H4 (cell line): ENCODE results near the gene SPARC. TPM values are rescaled to one million over a fixed set of nuclear protein-coding genes. Genes with fewer than 3 reads are reported as not detected.
"Not testable (repeated sequence)": the region's sequence is repeated elsewhere in the genome, so short reads cannot be mapped to it uniquely, and the experiment has no call there.

ENCODE experiments used
- DNase-seq: peaks from one replicate; pipeline ENCODE4 v3.0.0-alpha.2; 2015; ENCODE audit warnings: low spot score
- total RNA-seq: library from RNA; depleted of rRNA; stranded (reverse); fragments of >200 nt; shearing (Covaris generic); gene quantifications from 2 replicates; pipeline ENCODE4 v1.2.3, GENCODE V29; 2014; rRNA removed

Gene SPARC, protein sequence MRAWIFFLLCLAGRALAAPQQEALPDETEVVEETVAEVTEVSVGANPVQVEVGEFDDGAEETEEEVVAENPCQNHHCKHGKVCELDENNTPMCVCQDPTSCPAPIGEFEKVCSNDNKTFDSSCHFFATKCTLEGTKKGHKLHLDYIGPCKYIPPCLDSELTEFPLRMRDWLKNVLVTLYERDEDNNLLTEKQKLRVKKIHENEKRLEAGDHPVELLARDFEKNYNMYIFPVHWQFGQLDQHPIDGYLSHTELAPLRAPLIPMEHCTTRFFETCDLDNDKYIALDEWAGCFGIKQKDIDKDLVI
- total RNA-seq, result 319 and 472 TPM in 2 replicates

DNA sequence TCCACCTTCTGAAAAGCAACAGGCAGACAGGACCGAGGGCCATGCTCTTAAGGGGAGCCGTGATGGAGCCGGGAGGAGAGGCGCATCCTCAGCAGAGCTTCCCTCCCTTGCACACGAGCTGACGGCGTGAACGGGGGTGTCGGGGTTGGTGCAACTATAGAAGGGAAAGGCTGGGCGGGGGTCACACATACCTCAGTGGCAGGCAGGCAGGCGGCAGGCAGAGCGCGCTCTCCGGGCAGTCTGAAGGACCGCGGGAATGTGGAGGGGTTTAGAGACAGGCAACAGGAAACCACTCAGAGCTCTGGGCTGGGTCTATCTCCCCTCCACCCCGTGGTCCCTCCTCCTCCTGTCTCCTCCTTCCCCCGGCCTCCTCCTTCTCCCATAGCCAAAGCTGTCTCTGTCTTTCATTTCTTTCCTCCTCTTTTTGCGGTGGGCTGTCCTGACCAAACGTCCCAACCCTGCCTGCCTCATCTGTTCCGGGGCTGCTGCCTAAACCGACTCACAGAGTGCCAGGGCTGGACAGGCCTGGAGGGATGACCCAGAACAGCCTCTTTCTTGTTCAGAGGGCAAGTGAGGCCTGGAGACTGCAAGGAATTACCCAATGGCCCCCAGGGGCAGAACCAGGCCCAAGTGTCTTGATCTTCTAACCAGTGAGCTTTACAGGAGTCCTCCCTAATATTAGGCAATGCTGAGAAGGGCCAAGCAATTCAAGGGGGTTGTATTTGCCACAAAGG, at the start of gene SPARC:
Gene SPARC, minus strand, starts transcription at position 242 of the 734 bp plus-strand sequence. CDS start 10,727 bp downstream, outside the sequence.
- peak; percentile 76 for DNase-seq

DNA sequence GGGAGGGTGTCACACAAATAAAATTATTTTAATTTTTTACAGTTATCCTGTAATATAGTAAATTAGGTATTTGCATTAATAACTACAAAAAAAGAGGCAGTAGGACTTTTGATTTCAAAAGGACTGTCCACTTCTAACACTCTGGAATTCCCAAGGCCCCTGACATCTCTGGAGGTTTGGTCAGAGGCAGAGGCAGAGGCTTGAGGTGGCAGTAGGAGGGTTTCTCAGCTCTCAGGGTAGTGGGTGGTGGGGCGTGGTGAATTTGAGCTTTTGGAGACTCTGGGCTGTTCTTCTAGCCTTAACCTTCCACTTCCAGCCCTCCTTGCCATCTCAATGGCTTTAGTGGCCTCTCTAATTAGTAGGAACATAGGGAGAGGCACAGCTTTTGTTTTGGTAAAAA, 48.9 kb upstream of the SPARC start:
- no peak for DNase-seq

DNA sequence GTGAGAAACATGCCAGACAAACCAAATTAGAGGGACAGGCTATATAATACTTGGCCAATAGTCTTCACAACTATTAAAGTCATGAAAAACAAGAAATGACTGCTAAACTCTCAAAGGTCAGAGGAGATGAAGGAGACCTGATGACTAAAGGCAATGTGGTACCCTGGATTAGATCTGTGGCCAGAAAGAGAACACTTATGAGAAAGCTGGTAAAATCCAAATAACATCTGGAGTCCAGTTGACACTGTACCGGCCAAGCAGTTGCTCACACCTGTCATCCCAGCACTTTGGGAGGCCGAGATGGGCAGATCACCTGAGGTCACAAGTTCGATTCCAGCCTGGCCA, 47.3 kb upstream of the SPARC start:
- no peak for DNase-seq

DNA sequence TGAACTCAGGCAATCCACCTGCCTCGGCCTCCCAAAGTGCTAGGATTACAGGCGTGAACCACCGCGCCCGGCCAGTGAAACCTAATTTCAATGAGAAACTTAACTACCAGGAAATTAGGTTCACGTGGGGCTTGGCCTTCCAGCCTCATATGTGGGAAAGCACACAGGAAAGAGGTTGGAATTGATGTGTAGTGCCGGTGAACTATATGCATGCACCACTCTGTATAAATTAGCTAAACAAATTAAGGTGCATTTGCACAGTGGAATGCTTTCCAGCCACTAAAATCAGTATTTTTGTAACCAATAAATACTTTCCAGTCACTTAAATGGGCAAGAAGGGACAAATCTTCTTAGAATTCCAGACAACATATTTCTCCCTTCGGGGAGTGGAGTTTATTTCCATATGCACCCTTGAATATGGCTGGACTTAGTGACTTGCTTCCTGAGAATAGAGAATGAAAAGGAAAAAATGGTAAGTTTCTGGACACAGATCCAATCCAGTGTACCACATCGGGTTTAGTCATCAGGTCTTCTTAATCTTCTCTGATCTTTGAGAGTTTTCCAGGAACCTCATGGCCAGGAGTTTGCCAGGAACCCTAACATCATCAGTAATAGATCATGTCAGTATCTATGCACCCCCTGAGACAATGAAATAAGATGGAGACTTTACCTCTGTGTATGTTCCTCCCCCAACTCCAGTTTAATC, 46.8 kb upstream of the SPARC start:
- no peak for DNase-seq

DNA sequence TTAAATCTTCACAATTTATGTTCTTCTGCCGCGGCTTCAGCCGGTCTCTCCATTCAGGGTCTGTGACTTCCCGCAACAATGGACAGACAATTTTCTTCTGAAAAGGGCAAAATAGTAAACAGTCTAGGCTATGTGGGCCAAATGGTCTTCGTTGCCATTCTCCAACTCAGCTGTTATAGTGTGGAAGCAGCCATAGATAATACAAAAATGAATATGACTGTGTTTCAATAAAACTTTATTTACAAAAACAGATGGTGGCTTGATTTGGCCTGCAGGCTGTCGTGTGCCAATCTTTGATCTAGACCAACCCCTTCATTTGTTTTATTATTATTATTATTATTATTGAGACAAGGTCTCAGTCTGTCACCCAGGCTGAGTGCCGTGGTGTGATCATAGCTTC, 43.7 kb upstream of the SPARC start:
- DNase-seq, result no peak

DNA sequence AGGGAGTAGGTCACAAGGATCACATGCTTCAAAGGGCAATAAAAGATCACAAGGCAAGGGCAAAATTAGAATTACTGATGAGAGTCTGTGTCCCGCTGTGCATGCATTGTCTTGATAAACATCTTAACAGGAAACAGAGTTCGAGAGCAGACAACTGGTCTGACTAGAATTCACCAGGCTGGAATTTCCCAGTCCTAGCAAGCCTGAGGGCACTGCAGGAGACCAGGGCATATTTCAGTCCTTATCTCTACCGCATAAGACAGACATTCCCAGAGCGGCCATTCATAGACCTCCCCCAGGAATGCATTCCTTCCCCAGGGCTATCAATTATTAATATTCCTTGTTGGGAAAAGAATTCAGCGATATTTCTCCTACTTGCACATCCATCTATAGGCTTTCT, 42.9 kb upstream of the SPARC start:
- DNase-seq, result not testable (repeated sequence)

DNA sequence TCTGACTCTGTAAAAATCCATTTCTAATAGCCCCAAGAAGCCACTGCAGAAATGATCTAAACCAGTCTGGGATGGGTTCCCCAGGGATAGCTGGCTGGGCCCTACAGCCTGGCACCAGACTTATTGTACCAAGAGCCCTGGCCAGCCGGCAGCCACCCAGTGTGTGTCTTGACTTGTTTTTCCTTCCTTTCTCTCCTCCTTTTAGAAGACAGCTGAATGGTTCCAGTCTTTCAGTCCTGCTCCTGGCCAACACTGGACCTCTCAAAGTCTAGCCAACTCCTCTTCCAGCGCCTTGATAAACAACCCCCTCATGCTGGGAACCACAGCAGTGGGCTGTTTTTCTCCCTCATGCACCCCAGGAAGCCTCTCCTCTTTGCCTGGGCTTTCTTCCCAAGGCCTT, 37.6 kb upstream of the SPARC start:
- no peak for DNase-seq

DNA sequence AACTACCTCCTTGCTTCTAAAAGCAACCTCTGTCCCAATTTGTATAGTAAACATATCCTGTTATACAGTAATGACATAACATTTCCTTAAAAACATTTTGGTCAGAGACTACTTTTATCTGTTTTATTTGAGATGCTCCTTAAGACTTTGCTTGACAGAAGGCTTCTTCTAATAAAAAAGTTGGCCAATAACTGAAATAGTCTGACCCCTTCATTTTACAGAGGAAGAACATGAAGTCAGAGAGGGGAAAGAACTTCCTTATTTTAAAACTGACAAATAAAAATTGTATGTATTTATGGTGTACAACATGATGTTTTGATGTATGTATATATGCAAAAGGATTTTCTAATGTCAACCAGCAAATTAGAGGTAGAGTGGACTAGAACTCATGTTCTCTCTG, 35.8 kb upstream of the SPARC start:
- no peak for DNase-seq

DNA sequence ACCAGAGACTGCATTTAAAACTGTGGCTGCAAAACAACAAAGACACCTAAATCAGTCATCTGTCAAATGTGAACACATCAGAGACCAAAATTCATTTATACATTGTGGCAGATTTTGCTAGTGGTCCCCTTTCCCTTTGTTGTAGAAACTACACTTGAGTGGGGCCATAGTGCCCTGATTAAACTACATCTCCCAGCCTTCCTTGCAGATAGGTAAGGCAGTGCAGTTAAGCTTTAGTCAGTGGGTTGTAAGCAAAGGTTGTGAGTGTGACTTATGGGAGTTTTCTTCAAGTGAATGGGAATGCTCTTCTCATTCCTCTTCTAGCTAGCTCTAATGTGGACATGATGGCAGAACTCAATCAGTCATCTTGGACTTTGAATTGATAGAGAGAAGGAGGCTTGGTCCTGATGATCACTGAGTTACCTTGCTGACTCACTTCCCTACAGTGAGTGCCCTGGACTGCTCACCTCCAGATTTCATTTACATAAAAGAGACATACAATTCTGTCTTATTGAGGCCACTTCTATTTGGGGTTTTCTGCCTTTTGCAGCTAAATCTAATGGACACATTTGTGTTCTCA, 35.2 kb upstream of the SPARC start:
- no peak for DNase-seq

DNA sequence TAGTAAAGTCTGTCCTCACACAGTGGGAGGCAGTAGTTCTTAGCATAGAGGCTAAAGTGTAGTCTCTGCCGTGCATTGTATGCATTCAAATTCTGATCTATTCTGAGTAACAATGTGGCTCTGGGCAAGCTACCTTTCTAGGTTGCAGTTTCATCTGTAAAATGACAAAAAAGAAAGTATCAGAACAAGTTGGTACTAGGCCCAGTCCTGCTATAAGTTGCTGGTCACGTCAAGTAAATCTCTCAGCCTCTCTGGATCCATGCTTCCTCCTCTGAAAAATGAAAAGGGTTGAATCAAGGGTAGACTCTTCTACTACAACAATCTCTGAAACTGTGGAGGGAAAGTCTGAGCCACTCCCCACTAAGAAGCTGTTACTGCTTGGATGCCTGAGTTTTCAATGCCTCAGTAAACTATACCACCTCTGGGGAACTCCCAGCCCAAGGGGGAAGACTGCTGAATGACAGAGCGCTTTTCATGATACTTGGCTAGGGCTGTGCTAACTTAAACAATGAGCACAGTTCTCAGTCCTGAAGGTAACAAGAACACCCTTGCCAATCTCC, 34.5 kb upstream of the SPARC start:
- DNase-seq, result no peak

DNA sequence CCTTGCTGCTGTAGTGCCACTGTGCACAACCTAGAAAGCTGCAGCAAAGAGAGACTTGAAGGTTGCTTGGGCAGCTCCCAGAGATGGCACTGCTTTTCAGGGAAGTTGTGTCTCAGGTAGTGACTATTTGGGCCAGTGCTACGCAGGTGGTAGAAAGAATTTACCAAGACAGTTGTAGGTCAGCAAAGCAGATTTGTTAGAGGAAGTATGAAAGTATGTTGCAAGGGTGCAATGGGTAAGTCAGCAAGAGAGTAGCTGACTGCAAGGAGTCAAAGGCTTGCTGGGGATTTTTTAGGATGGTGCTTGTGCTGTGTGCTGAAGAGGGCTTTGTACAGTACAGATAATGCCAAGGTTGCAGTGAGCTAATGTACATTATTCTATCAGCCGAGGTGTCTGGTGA, 33.5 kb upstream of the SPARC start:
- DNase-seq, result no peak

DNA sequence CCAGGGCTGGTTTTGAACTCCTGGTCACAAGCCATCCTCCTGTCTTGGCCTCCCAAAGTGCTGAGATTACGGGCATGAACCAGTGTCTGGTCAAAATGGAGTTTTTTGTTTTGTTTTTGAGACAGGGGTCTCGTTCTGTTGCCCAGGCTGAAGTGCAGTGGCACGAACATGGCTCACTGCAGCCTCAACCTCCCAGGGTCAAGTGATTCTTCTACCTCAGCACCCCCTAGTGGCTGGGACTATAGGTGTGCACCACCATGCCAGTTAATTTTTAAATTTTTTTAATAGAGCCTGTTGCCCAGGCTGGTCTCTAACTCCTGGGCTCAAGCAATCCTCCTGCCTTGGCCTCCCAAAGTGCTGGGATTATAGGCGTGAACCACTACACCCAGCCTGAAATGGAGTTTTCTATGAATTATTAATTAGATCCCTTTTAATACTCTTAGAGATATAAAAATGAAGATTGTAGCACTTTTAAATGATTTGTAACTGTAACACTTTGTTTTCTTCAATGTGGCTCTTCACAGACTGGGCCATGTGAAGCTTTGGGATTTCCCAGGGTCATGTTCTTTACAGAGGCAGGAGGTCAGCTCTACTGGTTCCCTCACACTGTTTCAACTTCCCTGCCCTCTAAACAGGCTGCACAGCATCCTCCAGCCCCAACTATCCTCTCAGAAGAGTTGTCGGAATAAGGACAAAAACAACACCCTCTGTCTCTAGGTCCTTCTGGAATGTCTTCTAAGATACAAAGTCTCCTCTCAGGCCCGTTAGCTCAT, 32.7 kb upstream of the SPARC start:
- DNase-seq, result no peak

DNA sequence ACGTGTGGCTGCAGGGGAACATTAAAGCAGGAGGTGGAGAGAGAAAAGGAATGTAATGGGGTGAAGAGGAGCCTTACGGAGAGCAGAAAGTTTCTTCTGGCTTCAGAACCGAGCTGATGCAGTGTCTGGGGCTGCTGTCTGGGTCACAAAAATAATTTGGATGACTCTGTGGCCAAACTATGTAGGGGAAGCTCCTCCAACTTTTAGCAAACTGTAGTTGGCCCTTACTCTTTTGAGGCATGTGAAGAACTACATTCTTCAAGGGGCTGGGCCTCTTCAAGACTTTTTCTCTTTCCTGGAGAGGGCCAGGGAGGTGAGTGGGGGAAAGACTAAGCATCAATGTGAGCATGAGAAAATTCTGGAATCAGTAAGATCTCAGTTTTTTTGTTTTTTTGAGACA, 31.9 kb upstream of the SPARC start:
- no peak for DNase-seq

DNA sequence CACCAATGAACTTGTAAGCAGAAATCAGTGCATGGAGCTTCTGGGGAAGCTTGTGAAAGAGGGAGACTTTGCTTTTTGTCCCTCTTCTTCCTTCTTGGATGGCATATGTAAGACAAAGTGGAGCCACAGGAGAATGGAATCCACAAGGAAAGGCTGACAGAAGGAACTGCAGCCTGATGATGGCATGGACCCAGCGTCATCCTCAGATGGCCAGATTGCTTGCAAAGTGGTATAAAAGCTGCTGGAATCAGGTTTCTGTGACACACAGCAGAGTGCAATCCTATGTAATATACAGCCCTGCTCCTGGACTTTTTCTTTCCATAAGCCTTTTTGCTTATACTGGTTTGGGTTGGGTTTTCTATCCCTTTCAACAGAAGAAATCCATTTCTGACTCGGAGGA, 31.4 kb upstream of the SPARC start:
- DNase-seq, result no peak

DNA sequence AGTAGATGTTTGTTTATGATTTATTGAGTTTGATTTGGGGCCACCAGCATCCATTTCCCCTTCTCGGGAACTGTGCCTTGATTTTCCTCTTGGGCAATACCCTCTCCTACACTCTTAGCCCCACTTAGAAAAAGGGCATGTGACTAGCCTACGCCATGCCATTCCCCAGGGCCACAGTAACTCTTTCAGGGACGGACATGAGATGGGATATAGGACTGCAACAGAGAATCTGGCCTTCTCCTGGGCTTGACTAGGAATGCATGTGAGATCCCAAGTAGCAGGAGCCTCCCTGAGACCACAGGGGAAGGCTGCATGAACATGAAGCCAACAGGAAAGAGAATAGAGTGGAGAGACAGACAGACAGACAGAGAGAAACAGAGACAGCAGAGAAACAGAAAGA, 30.7 kb upstream of the SPARC start:
- no peak for DNase-seq

DNA sequence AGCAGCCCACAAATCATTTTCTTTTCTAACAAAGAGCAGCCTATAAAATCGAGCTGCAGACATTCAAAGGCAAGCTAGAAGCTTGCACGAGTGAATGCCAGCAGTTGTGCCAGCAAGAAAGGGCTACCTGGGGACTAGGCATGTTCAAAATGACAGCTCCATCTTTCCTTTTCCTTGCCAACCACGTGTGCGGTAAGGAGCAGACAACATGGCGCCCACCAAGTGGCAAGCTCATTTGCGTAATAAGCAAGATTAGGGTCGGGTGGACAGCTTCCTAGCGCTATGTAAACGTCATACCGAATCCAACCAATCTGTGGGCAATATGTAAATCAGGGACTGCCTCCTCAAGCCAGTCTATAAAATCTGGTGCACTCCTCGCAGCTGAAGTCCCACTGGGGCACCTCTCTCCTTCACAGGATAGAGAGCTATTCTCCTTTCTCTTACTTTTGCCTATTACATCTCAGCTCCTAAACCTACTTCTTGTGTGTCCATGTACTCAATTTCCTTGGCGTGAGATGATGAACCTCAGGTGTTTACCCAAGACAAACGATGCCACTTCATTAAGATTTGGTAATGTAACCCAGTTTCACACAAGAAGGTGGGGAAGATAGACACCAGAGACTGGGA, 22.5 kb upstream of the SPARC start:
- no peak for DNase-seq

DNA sequence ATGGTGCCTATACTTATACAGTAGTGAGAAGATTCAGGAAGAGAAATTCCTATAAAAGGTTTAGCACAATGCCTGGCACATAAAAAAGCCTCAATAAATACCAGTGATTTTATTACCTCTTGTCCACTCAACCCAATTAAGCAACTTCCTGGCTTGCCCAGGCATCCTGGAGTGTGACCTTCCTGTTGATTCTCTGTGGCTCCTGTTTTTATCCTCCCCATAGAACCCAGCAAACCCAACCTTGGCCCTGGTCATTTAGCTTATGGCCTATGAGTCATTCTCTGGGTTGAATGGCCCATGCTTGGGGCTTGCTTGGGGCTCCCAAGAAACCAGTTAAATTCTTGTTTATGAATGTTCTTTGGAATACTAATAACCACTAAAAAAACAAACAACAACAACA, 21.4 kb upstream of the SPARC start:
- no peak for DNase-seq

DNA sequence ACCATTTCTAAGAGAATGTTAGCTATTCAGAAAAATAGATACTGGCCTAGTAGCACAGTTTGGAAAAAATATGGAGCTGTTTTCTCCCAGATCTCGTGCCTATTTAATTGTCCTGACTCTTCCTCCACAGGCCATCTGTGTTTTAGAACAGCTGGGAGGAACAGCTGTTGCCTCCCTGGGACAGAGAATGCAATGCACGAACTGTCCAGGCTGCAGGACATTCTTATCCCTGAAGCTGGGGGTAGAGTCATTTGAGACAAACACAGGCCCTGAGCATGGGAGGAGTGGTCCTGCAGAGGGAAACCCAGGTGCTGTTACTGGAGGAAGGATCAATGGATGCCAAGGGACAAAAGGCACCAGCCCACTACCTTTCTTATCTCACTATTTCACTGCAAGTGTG, 20.9 kb upstream of the SPARC start:
- no peak for DNase-seq

DNA sequence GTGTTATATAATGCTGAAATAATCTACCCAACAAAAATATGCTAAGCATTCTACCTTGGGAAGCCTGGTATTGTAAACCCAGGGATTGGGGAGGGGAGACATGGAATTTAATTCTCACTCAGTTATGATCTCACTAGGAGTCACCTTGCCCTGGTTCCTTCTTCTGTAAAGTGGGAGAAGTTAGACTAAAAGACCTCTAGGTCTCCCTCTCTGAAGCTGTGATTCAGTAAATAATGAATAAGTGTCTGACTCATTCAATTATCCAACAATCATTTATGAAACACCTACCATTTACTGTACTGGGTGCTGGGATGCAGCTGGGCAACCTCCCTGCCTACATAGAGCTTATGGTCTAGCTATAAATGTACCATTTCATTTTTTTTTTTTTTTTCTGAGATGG, 20.2 kb upstream of the SPARC start:
- no peak for DNase-seq

DNA sequence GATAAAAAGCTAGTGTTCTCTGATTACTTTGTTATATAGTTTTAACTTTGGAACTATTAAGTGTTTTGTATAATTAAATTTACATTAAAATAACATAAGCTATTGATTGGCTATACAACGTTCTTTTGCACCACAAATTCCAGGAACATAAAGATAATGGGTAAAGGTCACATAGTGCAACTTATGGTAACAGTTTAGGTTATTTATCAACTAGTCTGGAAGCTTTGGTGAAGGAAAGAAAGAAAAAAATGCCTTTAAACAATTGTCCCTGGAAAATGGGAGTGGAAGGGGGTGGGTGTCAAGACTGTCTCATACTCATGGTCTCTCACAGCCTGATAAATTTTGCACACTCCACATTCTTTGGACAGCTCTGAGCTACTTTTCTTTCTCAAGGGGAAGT, 17.1 kb upstream of the SPARC start:
- no peak for DNase-seq

DNA sequence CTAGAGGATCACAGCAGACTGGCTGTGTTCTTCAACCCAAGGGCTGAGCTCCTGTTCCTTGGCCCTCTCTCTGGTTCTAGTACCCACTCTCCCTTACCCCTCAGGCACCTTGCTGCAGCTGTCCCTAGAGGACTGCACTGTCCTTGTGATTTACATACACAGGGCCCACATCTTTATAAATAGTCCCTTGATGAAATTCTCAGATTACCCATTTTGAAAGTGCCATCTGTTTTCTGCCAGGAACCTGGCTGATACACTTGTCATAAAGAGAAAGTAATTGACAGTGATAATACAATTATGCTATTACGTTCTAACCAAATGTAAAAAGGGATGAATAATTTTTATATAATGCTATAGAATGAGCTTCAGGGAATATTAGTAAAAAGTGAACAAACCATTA, 16.5 kb upstream of the SPARC start:
- DNase-seq, result no peak
